H9 (cell line): ENCODE data around the gene FAM151A. TPM values are rescaled to one million over a fixed set of nuclear protein-coding genes. Genes with fewer than 3 reads are reported as not detected.

Source experiments
- DNase-seq: peaks from one replicate; pipeline ENCODE4 v3.0.0-alpha.2; 2017
- H2AFZ ChIP-seq: one replicate; pipeline ENCODE4 v1.6.1; 2013; ENCODE audit warnings: mild to moderate bottlenecking, low read length, control low read depth, moderate library complexity
- H2AK5ac ChIP-seq: 2 replicates; pipeline ENCODE4 v1.6.1; 2013; ENCODE audit warnings: low read length, control low read depth, mixed read lengths; ENCODE audit not compliant: insufficient read length
- H2BK120ac ChIP-seq: one replicate; pipeline ENCODE4 v1.6.1; 2013; ENCODE audit warnings: low read depth, mild to moderate bottlenecking, low read length, control low read depth, inconsistent platforms; ENCODE audit not compliant: poor library complexity, severe bottlenecking
- H2BK12ac ChIP-seq: 2 replicates; pipeline ENCODE4 v1.6.1; 2013; ENCODE audit warnings: low read length, control low read depth, mixed read lengths, low read depth; ENCODE audit not compliant: insufficient read length
- H2BK15ac ChIP-seq: 2 replicates; pipeline ENCODE4 v1.6.1; 2013; ENCODE audit warnings: low read depth, low read length, control low read depth
- H2BK20ac ChIP-seq: one replicate; pipeline ENCODE4 v1.6.1; 2013; ENCODE audit warnings: low read depth, mild to moderate bottlenecking, low read length, control low read depth, inconsistent platforms; ENCODE audit not compliant: poor library complexity, severe bottlenecking
- H2BK5ac ChIP-seq: 2 replicates; pipeline ENCODE4 v1.6.1; 2013; ENCODE audit warnings: low read length, control low read depth, mixed read lengths; ENCODE audit not compliant: insufficient read length
- H3K14ac ChIP-seq: 2 replicates; pipeline ENCODE4 v1.6.1; 2013; ENCODE audit warnings: low read length, control low read depth; ENCODE audit not compliant: insufficient read depth
- H3K18ac ChIP-seq: 2 replicates; pipeline ENCODE4 v1.6.1; 2013; ENCODE audit warnings: low read depth, mild to moderate bottlenecking, mixed read lengths, low read length, control low read depth; ENCODE audit not compliant: insufficient read length
- H3K23ac ChIP-seq: 2 replicates; pipeline ENCODE4 v1.6.1; 2013; ENCODE audit warnings: low read length, control low read depth, mixed read lengths, low read depth; ENCODE audit not compliant: insufficient read length
- H3K23me2 ChIP-seq: 2 replicates; pipeline ENCODE4 v1.6.1; 2013; ENCODE audit warnings: low read depth, mild to moderate bottlenecking, mixed read lengths, low read length, control low read depth; ENCODE audit not compliant: insufficient read length, poor library complexity, severe bottlenecking
- H3K27ac ChIP-seq: 2 replicates; pipeline ENCODE4 v1.5.1; 2013; ENCODE audit warnings: low read length, control low read depth, mixed read lengths, low read depth; ENCODE audit not compliant: insufficient read length
- H3K27me3 ChIP-seq: 2 replicates; pipeline ENCODE4 v1.6.1; 2013; ENCODE audit warnings: low read length, control low read depth, inconsistent platforms; ENCODE audit not compliant: insufficient read depth
- H3K4ac ChIP-seq: 2 replicates; pipeline ENCODE4 v1.6.1; 2013; ENCODE audit warnings: low read depth, mild to moderate bottlenecking, control low read depth, inconsistent platforms, low read length, moderate library complexity
- H3K4me1 ChIP-seq: 2 replicates; pipeline ENCODE4 v1.6.1; 2013; ENCODE audit warnings: low read length, control low read depth, inconsistent platforms; ENCODE audit not compliant: insufficient read depth
- H3K4me2 ChIP-seq: 2 replicates; pipeline ENCODE4 v1.6.1; 2013; ENCODE audit warnings: low read length, control low read depth, mixed read lengths; ENCODE audit not compliant: insufficient read length, insufficient read depth
- H3K56ac ChIP-seq: 2 replicates; pipeline ENCODE4 v1.6.1; 2013; ENCODE audit warnings: low read depth, mild to moderate bottlenecking, mixed read lengths, low read length, control low read depth; ENCODE audit not compliant: insufficient read length
- H3K79me1 ChIP-seq: 2 replicates; pipeline ENCODE4 v1.6.1; 2013; ENCODE audit warnings: low read depth, mild to moderate bottlenecking, moderate library complexity, low read length, control low read depth, inconsistent platforms; ENCODE audit not compliant: insufficient read depth, poor library complexity, severe bottlenecking
- H3K79me2 ChIP-seq: 2 replicates; pipeline ENCODE4 v1.6.1; 2013; ENCODE audit warnings: low read length, control low read depth, inconsistent platforms; ENCODE audit not compliant: insufficient read depth
- H3K9ac ChIP-seq: 2 replicates; pipeline ENCODE4 v1.6.1; 2013; ENCODE audit warnings: low read length, control low read depth, mixed read lengths; ENCODE audit not compliant: insufficient read length; ENCODE audit errors: extremely low read depth
- H3K9me3 ChIP-seq: one replicate; pipeline ENCODE4 v1.6.1; 2013; ENCODE audit warnings: low read depth, low read length, inconsistent platforms; ENCODE audit not compliant: control insufficient read depth
- H3T11ph ChIP-seq: one replicate; pipeline ENCODE4 v1.6.1; 2013; ENCODE audit warnings: mild to moderate bottlenecking, low read length, control low read depth, inconsistent platforms
- H4K20me1 ChIP-seq: one replicate; pipeline ENCODE4 v1.6.1; 2013; ENCODE audit not compliant: control insufficient read depth, insufficient read length, insufficient read depth
- H4K5ac ChIP-seq: 2 replicates; pipeline ENCODE4 v1.6.1; 2013; ENCODE audit warnings: low read depth, mild to moderate bottlenecking, mixed read lengths, low read length, control low read depth; ENCODE audit not compliant: insufficient read length
- H4K8ac ChIP-seq: replicated peaks from 2 replicates; pipeline ENCODE4 v1.6.1; 2013; ENCODE audit warnings: low read length, control low read depth, mixed read lengths, low read depth; ENCODE audit not compliant: insufficient read length
- H4K91ac ChIP-seq: 2 replicates; pipeline ENCODE4 v1.6.1; 2013; ENCODE audit warnings: low read depth, mild to moderate bottlenecking, moderate library complexity, mixed read lengths, low read length, control low read depth; ENCODE audit not compliant: insufficient read length
- H3K27ac Mint-ChIP-seq, 3 experiments: 2 replicates in 2 of 3; 3 replicates in 1 of 3; pipeline ENCODE4 v1.8.0; 2020 to 2021; ENCODE audit warnings: mixed read lengths in 3 of 3, mild to moderate bottlenecking in 1 of 3, moderate library complexity in 1 of 3
- H3K27me3 Mint-ChIP-seq: 2 replicates; pipeline ENCODE4 v1.8.0; 2021; ENCODE audit warnings: low read depth, mild to moderate bottlenecking, moderate library complexity, mixed read lengths
- H3K36me3 Mint-ChIP-seq, 3 experiments: 2 replicates in 2 of 3; 3 replicates in 1 of 3; pipeline ENCODE4 v1.8.0; 2020 to 2021; ENCODE audit warnings: low read depth in 3 of 3, mixed read lengths in 3 of 3; ENCODE audit not compliant: insufficient read depth in 1 of 3
- H3K4me1 Mint-ChIP-seq, 2 experiments: 2 replicates each; pipeline ENCODE4 v1.8.0; 2020; ENCODE audit warnings: mixed read lengths in 2 of 2
- H3K4me3 Mint-ChIP-seq, 2 experiments: 2 replicates in 1 of 2; 3 replicates in 1 of 2; pipeline ENCODE4 v1.8.0; 2020 to 2021; ENCODE audit warnings: mild to moderate bottlenecking in 2 of 2, mixed read lengths in 2 of 2, moderate library complexity in 1 of 2
- H3K9me3 Mint-ChIP-seq, 2 experiments: 2 replicates in 1 of 2; 3 replicates in 1 of 2; pipeline ENCODE4 v1.8.0; 2020; ENCODE audit warnings: mild to moderate bottlenecking in 2 of 2, mixed read lengths in 2 of 2, moderate library complexity in 1 of 2
- WGBS: extraction: QIAGEN DNeasy Blood & Tissue Kit; methylation state at CpG from one replicate; pipeline ENCODE4 v1.1.7; 2013; ENCODE audit warnings: missing lambda C conversion rate, low lambda C conversion rate, mixed read lengths; ENCODE audit not compliant: insufficient read length; ENCODE audit errors: extremely low coverage; 5-methylcytosine and 5-hydroxymethylcytosine counted together
- total RNA-seq: library from RNA; stranded (reverse); gene quantifications from 2 replicates; pipeline ENCODE4 v1.2.1, GENCODE V29; 2021
- TF ChIP-seq, protein P1 (sequence below): fragments of 200-600 bp; sonication (generic); conservative IDR thresholded peaks from 3 replicates; pipeline ENCODE4 v1.8.0; 2021; ENCODE audit warnings: antibody characterized with exemption, mild to moderate bottlenecking

The FAM151A gene
- total RNA-seq, 1 experiment from 2014 or later = not detected

DNA sequence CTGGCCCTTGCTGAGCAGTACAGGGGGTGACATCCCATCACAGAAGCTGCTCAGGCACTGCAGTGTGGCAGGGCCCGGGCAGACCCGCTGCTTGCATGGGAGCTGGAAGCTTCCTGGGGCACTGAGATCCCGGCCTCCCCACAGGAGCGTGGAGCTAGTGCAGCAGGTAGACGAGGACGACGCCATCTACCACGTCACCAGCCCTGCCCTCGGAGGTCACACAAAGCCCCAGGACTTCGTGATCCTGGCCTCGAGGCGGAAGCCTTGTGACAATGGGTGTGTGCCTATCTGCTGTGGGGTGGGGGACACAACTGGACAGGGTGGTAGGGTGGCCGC lies 16.4 kb downstream of the FAM151A start:
- H2BK15ac ChIP-seq = no peak overlapping the region
- Mint-ChIP-seq H3K27me3 (peaks cover 1% of the 10 kb centered on the region; the same call in 1 of the 2 replicates), H3K9me3 (no peaks in the 10 kb centered on the region), H3K36me3 (no peaks in the 10 kb centered on the region; a peak in 2 of 7 replicates), H3K4me3 (no peak overlapping the region), H3K4me1 (peaks cover 17 to 31% of the 10 kb centered on the region in 2 experiments), H3K27ac (peak overlapping the region in 1 of 3 experiments; percentile 31; a peak in 2 of 7 replicates)
- H2BK12ac ChIP-seq = no peak overlapping the region
- H4K5ac ChIP-seq = no peak overlapping the region
- no peak overlapping the region for H2AK5ac ChIP-seq
- H3K79me1 ChIP-seq = no peaks in the 10 kb centered on the region
- H3K4me2 ChIP-seq = no peak overlapping the region
- H3K79me2 ChIP-seq = no peaks in the 10 kb centered on the region
- no peak for DNase-seq
- H2BK20ac ChIP-seq = no peak overlapping the region
- H3K56ac ChIP-seq = no peak overlapping the region
- no peaks in the 10 kb centered on the region; the same call in 1 of the 2 replicates for H3K4me1 ChIP-seq
- H3T11ph ChIP-seq = no peak overlapping the region
- H2BK120ac ChIP-seq = no peak overlapping the region
- H4K20me1 ChIP-seq = no peaks in the 10 kb centered on the region
- no peak overlapping the region for H3K14ac ChIP-seq
- no CpG with 5 or more reads among the region's 13 CpGs for WGBS
- H4K91ac ChIP-seq = no peak overlapping the region
- H3K4ac ChIP-seq = no peak overlapping the region
- no peak overlapping the region for H3K27ac ChIP-seq
- no peak overlapping the region for H3K9ac ChIP-seq
- H3K18ac ChIP-seq = no peak overlapping the region
- H2BK5ac ChIP-seq = no peak overlapping the region
- TF ChIP-seq, protein P1, sequence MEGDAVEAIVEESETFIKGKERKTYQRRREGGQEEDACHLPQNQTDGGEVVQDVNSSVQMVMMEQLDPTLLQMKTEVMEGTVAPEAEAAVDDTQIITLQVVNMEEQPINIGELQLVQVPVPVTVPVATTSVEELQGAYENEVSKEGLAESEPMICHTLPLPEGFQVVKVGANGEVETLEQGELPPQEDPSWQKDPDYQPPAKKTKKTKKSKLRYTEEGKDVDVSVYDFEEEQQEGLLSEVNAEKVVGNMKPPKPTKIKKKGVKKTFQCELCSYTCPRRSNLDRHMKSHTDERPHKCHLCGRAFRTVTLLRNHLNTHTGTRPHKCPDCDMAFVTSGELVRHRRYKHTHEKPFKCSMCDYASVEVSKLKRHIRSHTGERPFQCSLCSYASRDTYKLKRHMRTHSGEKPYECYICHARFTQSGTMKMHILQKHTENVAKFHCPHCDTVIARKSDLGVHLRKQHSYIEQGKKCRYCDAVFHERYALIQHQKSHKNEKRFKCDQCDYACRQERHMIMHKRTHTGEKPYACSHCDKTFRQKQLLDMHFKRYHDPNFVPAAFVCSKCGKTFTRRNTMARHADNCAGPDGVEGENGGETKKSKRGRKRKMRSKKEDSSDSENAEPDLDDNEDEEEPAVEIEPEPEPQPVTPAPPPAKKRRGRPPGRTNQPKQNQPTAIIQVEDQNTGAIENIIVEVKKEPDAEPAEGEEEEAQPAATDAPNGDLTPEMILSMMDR = no peak
- no peaks in the 10 kb centered on the region for H3K27me3 ChIP-seq
- H2AFZ ChIP-seq = no peak overlapping the region
- no peaks in the 10 kb centered on the region for H3K23me2 ChIP-seq
- no peak overlapping the region for H3K23ac ChIP-seq
- H3K9me3 ChIP-seq = no peaks in the 10 kb centered on the region
- no peak overlapping the region for H4K8ac ChIP-seq
